ENCODE results near the gene KIF13A.

Gene KIF13A

DNA sequence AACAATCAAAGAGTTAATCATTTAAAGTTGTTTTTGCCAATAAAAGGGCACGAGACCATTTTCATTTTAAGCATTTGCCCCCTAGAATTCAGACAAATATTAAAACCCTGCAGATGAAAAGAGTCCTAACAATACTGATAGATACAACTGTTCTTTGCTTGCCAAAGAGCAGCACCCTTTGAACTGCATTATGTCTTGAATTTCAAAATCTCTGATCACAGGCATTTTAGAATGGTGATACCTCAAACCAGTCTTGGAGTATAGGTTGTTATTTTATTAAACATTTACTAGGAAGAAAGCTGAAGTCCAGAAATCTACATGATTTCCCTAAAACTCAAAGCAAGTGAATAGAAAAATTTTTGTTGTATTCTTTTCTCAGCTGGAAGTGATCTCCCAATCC, 108.7 kb downstream of the KIF13A start:
- DNase-seq (ENCODE audit: low read depth) = no peak
- no peak overlapping the region for H3K4me3 ChIP-seq (ENCODE audit: control insufficient read depth, low read depth, low read length)
- TF ChIP-seq CTCF (IDR thresholded peaks at IDR 0.05; ENCODE audit: control insufficient read depth, insufficient read depth, low read depth, low read length, missing control alignments) = no peak

DNA sequence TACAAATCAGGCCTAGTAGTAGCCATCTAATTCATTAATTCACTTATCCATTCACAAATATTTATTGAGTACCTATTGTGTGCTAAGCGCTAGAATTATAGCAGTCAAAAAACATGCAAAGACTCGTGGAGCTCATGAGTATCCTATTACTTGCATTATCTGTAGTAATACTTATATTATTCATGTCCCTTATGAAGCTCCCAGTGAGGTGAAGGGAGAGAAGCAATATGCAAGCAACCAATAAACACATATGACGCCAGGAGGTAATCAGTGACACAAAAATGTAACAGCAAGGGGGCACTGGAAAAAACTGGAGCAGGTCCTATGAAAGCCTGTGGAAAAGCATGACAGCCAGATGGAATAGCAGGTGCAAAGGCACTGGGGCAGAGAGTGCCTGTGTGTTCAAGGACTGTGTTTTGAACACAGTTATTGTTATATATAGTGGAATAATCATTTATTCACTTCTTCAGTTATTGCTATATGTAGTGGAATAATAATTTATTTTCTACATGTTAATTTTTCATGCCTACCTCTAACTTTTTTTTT, 109.5 kb downstream of the KIF13A start:
- DNase-seq (ENCODE audit: low read depth) = no peak
- TF ChIP-seq CTCF (IDR thresholded peaks at IDR 0.05; ENCODE audit: control insufficient read depth, insufficient read depth, low read depth, low read length, missing control alignments) = no peak
- H3K4me3 ChIP-seq (ENCODE audit: control insufficient read depth, low read depth, low read length) = no peak overlapping the region

GRCh38 chr6:17877196-17877894, 110.1 kb downstream of the KIF13A start:
- no peak for TF ChIP-seq CTCF (IDR thresholded peaks at IDR 0.05; ENCODE audit: control insufficient read depth, insufficient read depth, low read depth, low read length, missing control alignments)
- H3K4me3 ChIP-seq (ENCODE audit: control insufficient read depth, low read depth, low read length) = no peak overlapping the region
- no peak for DNase-seq (ENCODE audit: low read depth)

- H3K4me3 ChIP-seq (ENCODE audit: control insufficient read depth, low read depth, low read length) = no peak overlapping the region
- TF ChIP-seq CTCF (IDR thresholded peaks at IDR 0.05; ENCODE audit: control insufficient read depth, insufficient read depth, low read depth, low read length, missing control alignments) = no peak
- no peak for DNase-seq (ENCODE audit: low read depth)
Observed at GRCh38 chr6:17874753-17875152, 112.7 kb downstream of the KIF13A start.

DNA sequence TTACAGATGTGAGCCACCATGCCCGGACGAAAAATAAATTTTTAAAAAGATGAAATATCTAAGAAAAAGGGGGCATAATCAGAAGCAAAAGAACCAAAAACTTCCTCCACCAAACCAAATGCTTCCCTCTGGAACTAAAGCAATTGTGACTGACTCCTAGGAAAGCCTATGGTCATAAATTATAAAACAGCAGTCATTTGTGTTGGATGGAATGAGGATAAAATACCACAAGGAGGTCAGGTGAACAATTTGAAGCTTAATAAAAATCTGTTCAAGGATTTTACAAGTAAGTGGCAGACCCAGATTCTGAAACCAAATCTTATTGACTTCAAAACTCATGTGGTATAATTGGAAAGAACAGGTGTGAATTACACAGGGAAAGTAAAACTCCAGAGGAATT, 114.5 kb downstream of the KIF13A start:
- no peak overlapping the region for H3K4me3 ChIP-seq (ENCODE audit: control insufficient read depth, low read depth, low read length)
- no peak for DNase-seq (ENCODE audit: low read depth)
- no peak for TF ChIP-seq CTCF (IDR thresholded peaks at IDR 0.05; ENCODE audit: control insufficient read depth, insufficient read depth, low read depth, low read length, missing control alignments)

GRCh38 chr6:17871836-17872235, 115.6 kb downstream of the KIF13A start:
- DNase-seq (ENCODE audit: low read depth) = no peak
- no peak for TF ChIP-seq CTCF (IDR thresholded peaks at IDR 0.05; ENCODE audit: control insufficient read depth, insufficient read depth, low read depth, low read length, missing control alignments)
- no peak overlapping the region for H3K4me3 ChIP-seq (ENCODE audit: control insufficient read depth, low read depth, low read length)

Data from AG09309 (cell line).